OCI-LY7 (cell line): ENCODE measurements around the gene GPRC5B. TPM values are rescaled to one million over a fixed set of nuclear protein-coding genes. Genes with fewer than 3 reads are reported as not detected.

ENCODE experiments used
- BruUV-seq: library from RNA; stranded (reverse); fragments of 400-500 nt; replicated peaks from 2 replicates; lab custom pipeline; 2021; lab: Mats Ljungman, UMichigan
- CTCF ChIA-PET: fragments of 300-600 bp; sonication (Branson Sonifier 250); formaldehyde crosslinking; loops from one replicate; lab custom pipeline; 2022; ENCODE audit warnings: antibody characterized with exemption; ENCODE audit not compliant: unreplicated experiment; lab: Charles Lee
- POLR2A ChIA-PET: fragments of 300-600 bp; sonication (Branson Sonifier 250); formaldehyde crosslinking; loops from one replicate; lab custom pipeline; 2022; ENCODE audit warnings: antibody characterized with exemption; lab: Charles Lee
- DNase-seq: peaks from one replicate; pipeline ENCODE4 v3.0.0-alpha.2; 2015; ENCODE audit warnings: low spot score
- H2AFZ ChIP-seq: fragments of 200-600 bp; sonication (generic), shearing (Covaris generic); 2 replicates; pipeline ENCODE4 v1.6.1; 2014; ENCODE audit warnings: mild to moderate bottlenecking, antibody characterized with exemption, low read length, moderate library complexity
- H3K27ac ChIP-seq: fragments of 200-600 bp; sonication (generic); 2 replicates; pipeline ENCODE4 v1.5.1; 2014; ENCODE audit warnings: mixed run types, low read depth, mild to moderate bottlenecking, moderate library complexity, low read length, inconsistent platforms; ENCODE audit not compliant: poor library complexity, severe bottlenecking
- H3K36me3 ChIP-seq: fragments of 200-600 bp; sonication (generic); 2 replicates; pipeline ENCODE4 v1.6.1; 2014; ENCODE audit warnings: mild to moderate bottlenecking, antibody characterized with exemption, low read length, moderate library complexity, mixed read lengths; ENCODE audit not compliant: insufficient read depth
- H3K4me1 ChIP-seq: fragments of 200-600 bp; sonication (generic); 2 replicates; pipeline ENCODE4 v1.5.1; 2014; ENCODE audit warnings: mild to moderate bottlenecking, low read length; ENCODE audit not compliant: insufficient read depth, poor library complexity, severe bottlenecking
- H3K4me2 ChIP-seq: fragments of 200-600 bp; sonication (generic); 2 replicates; pipeline ENCODE4 v1.6.1; 2014; ENCODE audit warnings: mild to moderate bottlenecking, low read length
- H3K4me3 ChIP-seq: fragments of 200-600 bp; sonication (generic); 2 replicates; pipeline ENCODE4 v1.5.1; 2014; ENCODE audit warnings: mild to moderate bottlenecking, low read depth, low read length; ENCODE audit not compliant: poor library complexity, severe bottlenecking
- H3K79me2 ChIP-seq: fragments of 200-600 bp; sonication (generic); 2 replicates; pipeline ENCODE4 v1.6.1; 2016; ENCODE audit warnings: low read depth, mild to moderate bottlenecking, low read length, moderate library complexity, mixed read lengths; ENCODE audit not compliant: insufficient read depth
- H3K9me2 ChIP-seq: fragments of 200-600 bp; sonication (generic); 2 replicates; pipeline ENCODE4 v1.6.1; 2016; ENCODE audit warnings: mild to moderate bottlenecking, low read length, mixed read lengths; ENCODE audit not compliant: insufficient read depth
- H3K9me3 ChIP-seq: fragments of 200-600 bp; sonication (generic); 2 replicates; pipeline ENCODE4 v1.6.1; 2014; ENCODE audit warnings: mild to moderate bottlenecking, mixed run types, low read length, mixed read lengths
- H4K20me1 ChIP-seq: fragments of 200-600 bp; sonication (generic); 2 replicates; pipeline ENCODE4 v1.6.1; 2014; ENCODE audit warnings: mild to moderate bottlenecking, antibody characterized with exemption, low read length, moderate library complexity, mixed read lengths; ENCODE audit not compliant: insufficient read depth
- CTCF ChIP-seq: fragments of 200-600 bp; sonication (generic); conservative IDR thresholded peaks from 2 replicates; pipeline ENCODE4 v1.5.1; 2014; ENCODE audit warnings: mild to moderate bottlenecking, antibody characterized with exemption, low read length, moderate library complexity, mixed read lengths
- EZH2phosphoT487 ChIP-seq: fragments of 200-600 bp; sonication (generic); IDR thresholded peaks from 2 replicates; pipeline ENCODE4 v1.6.1; 2018; ENCODE audit warnings: low read depth, borderline replicate concordance, mild to moderate bottlenecking, mixed run types, antibody characterized with exemption, low read length, moderate library complexity, mixed read lengths
- intact Hi-C: fragments of 100-400 bp; cut with micrococcal nuclease; formaldehyde crosslinking; loops from one replicate; pipeline ENCODE4 v1.10.0; 2022; ENCODE audit not compliant: unreplicated experiment
- total RNA-seq, 2 experiments: library from RNA; depleted of rRNA in 1 of 2; stranded (reverse); fragments of >200 nt in 1 of 2; shearing (Covaris generic) in 1 of 2; gene quantifications; 2 replicates each; pipeline ENCODE4 v1.2.3, GENCODE V29; 2014 to 2022

GPRC5B gene
- total RNA-seq, 2 experiments from 2014 or later: not detected

- no peak for DNase-seq
- ChIA-PET CTCF (no interaction called here), POLR2A (interaction anchor here (0.6 kb wide), 1 partner anchor 20 kb away, joined by 7 read pairs; no protein-coding TSS in a partner anchor)
- Histone ChIP-seq H3K9me3 (no peaks in the 10 kb centered on the region), H2AFZ (no peak overlapping the region), H3K4me1 (no peaks in the 10 kb centered on the region), H3K9me2 (no peaks in the 10 kb centered on the region), H3K4me3 (no peak overlapping the region), H3K4me2 (no peak overlapping the region), H3K27ac (no peak overlapping the region), H3K79me2 (no peaks in the 10 kb centered on the region), H4K20me1 (no peaks in the 10 kb centered on the region), H3K36me3 (no peaks in the 10 kb centered on the region)
- TF ChIP-seq CTCF (no peak), EZH2phosphoT487 (no peak)
- no TSS peak for BruUV-seq
- intact Hi-C loops: no loop called here
These were observed 8.1 kb downstream of the GPRC5B start for GRCh38 chr16:19876501-19877059.

DNA sequence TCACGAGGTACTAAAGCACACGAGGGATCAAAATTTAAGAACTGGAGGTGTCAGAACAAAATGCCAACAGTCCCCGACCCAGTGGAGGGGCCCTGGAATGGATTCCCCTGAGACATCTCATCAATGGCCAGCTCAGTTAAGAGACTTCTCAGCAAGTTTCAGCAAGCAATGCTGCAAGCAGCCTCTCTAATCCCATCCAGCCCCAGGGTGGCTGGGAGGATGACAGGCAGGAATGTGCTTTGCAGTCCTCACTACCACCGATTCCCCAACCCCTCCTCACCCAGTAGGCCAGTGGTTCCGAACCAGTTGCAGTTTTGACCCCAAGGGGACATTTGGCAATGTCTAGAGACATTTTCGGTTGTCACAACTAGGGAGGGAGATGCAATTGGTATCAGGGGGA lies 8.7 kb downstream of the GPRC5B start:
- CTCF ChIA-PET: no interaction called here
- no peak overlapping the region for H3K4me2 ChIP-seq
- H4K20me1 ChIP-seq: no peaks in the 10 kb centered on the region
- BruUV-seq: no TSS peak
- no peaks in the 10 kb centered on the region for H3K79me2 ChIP-seq
- TF ChIP-seq CTCF: no peak
- no peak for TF ChIP-seq EZH2phosphoT487
- no peak overlapping the region for H2AFZ ChIP-seq
- H3K27ac ChIP-seq: no peak overlapping the region
- H3K4me1 ChIP-seq: no peaks in the 10 kb centered on the region
- H3K4me3 ChIP-seq: no peak overlapping the region
- H3K36me3 ChIP-seq: no peaks in the 10 kb centered on the region
- intact Hi-C loops: no loop called here
- POLR2A ChIA-PET: no interaction called here
- no peak for DNase-seq
- H3K9me2 ChIP-seq: no peaks in the 10 kb centered on the region
- no peaks in the 10 kb centered on the region for H3K9me3 ChIP-seq

DNA sequence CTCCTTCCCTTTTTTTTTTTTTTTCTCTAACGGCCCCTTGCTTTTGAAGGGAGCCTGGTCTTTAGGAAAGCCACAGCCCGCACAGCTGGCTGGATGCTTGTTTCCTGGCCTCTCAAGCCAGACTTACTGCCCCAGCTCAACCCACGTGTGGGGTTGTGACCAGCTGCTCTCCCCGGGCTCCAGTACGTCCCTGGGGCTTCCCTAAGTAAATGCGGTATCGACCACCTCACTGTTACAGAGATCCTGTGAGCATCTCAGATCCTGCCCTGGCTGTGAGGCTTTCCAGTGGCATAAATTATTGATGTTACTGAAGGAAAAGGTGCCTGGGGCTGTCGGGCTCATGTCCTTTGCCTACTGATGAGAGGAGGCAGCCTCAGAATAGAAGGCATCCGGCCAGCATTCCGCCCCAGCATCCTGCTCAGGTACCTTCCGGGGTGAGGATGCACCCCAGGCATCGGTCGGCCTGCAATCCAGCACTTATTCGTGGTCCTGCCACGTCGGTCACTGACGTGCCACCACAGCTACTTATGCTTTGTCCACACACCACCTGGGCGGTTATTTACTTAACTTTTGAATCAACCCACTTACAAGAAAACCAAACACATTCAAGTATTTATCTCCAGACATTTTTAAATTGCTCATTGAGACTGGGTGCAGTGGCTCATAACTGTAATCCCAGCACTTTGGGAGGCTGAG lies 9.6 kb downstream of the GPRC5B start:
- Histone ChIP-seq H3K9me2 (no peaks in the 10 kb centered on the region), H3K9me3 (no peaks in the 10 kb centered on the region), H3K27ac (no peak overlapping the region), H3K4me3 (no peak overlapping the region), H3K4me1 (no peaks in the 10 kb centered on the region), H4K20me1 (no peaks in the 10 kb centered on the region), H2AFZ (no peak overlapping the region), H3K36me3 (no peaks in the 10 kb centered on the region), H3K4me2 (no peak overlapping the region), H3K79me2 (no peaks in the 10 kb centered on the region)
- TF ChIP-seq CTCF (no peak), EZH2phosphoT487 (no peak)
- DNase-seq: no peak
- ChIA-PET CTCF (no interaction called here), POLR2A (interaction anchor here (0.6 kb wide), 1 partner anchor 318 kb away, joined by 6 read pairs; no protein-coding TSS in a partner anchor)
- BruUV-seq: no TSS peak
- intact Hi-C loops: no loop called here
